ENCODE results near the gene ZNF154. TPM values are rescaled to one million over a fixed set of nuclear protein-coding genes. Genes with fewer than 3 reads are reported as not detected.

Gene ZNF154
- total RNA-seq, 2 experiments from 2014 or later: 3.6 to 3.8 TPM

DNA sequence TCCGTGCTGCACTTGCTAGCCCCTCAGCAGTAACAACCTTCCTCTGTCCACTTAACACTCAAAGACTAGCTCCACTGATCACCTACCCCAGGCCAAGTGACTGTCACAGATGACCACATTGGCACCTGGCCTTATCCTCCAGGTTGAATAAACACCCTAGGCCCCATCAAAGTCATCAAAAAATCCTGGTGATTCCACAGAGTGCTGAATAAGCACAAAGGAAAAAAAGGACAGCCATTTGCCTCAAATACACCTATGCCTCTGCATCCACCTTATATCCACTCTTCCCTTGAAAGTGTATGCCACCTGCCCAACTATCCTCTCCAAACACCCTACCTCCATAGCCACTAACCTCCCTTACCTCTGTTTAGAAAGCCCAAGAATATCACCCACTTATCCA lies 2.7 kb downstream of the ZNF154 start:
- no peak overlapping the region for H3K27ac Mint-ChIP-seq
- peaks cover 54% of the 10 kb centered on the region for H3K9me3 Mint-ChIP-seq
- DNase-seq (no peak), ATAC-seq (no peak)
- TF ChIP-seq, protein P1, sequence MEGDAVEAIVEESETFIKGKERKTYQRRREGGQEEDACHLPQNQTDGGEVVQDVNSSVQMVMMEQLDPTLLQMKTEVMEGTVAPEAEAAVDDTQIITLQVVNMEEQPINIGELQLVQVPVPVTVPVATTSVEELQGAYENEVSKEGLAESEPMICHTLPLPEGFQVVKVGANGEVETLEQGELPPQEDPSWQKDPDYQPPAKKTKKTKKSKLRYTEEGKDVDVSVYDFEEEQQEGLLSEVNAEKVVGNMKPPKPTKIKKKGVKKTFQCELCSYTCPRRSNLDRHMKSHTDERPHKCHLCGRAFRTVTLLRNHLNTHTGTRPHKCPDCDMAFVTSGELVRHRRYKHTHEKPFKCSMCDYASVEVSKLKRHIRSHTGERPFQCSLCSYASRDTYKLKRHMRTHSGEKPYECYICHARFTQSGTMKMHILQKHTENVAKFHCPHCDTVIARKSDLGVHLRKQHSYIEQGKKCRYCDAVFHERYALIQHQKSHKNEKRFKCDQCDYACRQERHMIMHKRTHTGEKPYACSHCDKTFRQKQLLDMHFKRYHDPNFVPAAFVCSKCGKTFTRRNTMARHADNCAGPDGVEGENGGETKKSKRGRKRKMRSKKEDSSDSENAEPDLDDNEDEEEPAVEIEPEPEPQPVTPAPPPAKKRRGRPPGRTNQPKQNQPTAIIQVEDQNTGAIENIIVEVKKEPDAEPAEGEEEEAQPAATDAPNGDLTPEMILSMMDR (IDR thresholded peaks at IDR 0.05): no peak
- ChIA-PET POLR2A (interaction anchor here (0.9 kb wide), 1 partner anchor 24 kb away, joined by 3 read pairs; no protein-coding TSS in a partner anchor), CTCF (no interaction called here)
- H3K4me3 Mint-ChIP-seq: no peak overlapping the region
- peaks cover 38% of the 10 kb centered on the region for H3K4me1 Mint-ChIP-seq (ENCODE audit: low read depth)
- intact Hi-C loops (cut with micrococcal nuclease): no loop called here
- peaks cover 77% of the 10 kb centered on the region for H3K36me3 Mint-ChIP-seq (ENCODE audit: low read depth)
- no peaks in the 10 kb centered on the region for H3K27me3 Mint-ChIP-seq

DNA sequence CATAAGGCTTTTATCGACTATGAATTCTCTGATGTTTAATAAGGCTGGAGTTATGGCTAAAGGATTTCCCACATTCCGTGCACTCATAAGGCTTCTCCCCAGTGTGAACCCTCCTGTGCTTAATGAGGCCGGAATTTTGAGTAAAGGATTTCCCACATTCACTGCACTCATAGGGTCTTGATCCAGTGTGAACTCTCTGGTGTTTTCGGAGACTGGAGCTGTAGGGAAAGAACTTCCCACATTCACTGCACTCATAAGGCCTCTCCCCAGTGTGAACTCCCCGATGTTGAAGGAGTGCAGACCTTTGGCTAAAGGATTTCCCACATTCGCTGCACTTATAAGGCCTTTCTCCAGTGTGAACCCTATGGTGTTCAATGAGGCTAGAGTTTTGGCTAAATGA lies 7.4 kb downstream of the ZNF154 start:
- POLR2A ChIA-PET: no interaction called here
- Mint-ChIP-seq H3K27me3 (no peaks in the 10 kb centered on the region), H3K9me3 (peaks cover 65% of the 10 kb centered on the region), H3K36me3 (ENCODE audit: low read depth) (peaks cover 92% of the 10 kb centered on the region), H3K4me3 (no peak overlapping the region), H3K4me1 (ENCODE audit: low read depth) (peaks cover 16% of the 10 kb centered on the region), H3K27ac (no peak overlapping the region)
- TF ChIP-seq, protein P1 (IDR thresholded peaks at IDR 0.05): no peak
- no peak for ATAC-seq
- intact Hi-C loops (cut with micrococcal nuclease): no loop called here
- no peak for DNase-seq
- CTCF ChIA-PET: no interaction called here

DNA sequence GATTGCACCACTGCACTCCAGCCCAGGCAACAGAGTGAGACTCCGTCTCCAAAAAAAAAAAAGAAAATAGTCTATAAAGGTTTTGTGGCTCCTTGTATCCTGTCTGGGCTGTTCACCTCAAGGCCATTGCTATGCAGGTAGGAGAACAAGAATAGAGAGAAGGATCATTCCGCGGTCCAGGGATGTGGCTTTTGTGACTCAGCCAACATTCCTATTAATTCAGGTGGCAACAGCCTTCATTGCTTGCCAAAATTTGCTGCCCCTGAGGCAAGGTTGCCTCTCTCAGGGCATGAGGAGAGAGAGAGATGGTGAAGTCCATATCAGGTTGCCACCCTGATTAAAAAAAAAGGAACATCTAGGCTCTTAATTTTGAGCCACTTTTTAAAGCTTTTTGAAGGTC lies 19.3 kb downstream of the ZNF154 start:
- Mint-ChIP-seq H3K36me3 (ENCODE audit: low read depth) (peaks cover 85% of the 10 kb centered on the region), H3K27me3 (no peaks in the 10 kb centered on the region), H3K27ac (no peak overlapping the region), H3K9me3 (peaks cover 65% of the 10 kb centered on the region), H3K4me1 (ENCODE audit: low read depth) (peaks cover 3% of the 10 kb centered on the region), H3K4me3 (no peak overlapping the region)
- ChIA-PET CTCF (no interaction called here), POLR2A (interaction anchor here (2.2 kb wide), 1 partner anchor 106 kb away, joined by 7 read pairs; the partner anchor contains the start of gene ZIK1)
- DNase-seq: no peak
- ATAC-seq: no peak
- intact Hi-C loops (cut with micrococcal nuclease): no loop called here
- TF ChIP-seq, protein P1 (IDR thresholded peaks at IDR 0.05): no peak

DNA sequence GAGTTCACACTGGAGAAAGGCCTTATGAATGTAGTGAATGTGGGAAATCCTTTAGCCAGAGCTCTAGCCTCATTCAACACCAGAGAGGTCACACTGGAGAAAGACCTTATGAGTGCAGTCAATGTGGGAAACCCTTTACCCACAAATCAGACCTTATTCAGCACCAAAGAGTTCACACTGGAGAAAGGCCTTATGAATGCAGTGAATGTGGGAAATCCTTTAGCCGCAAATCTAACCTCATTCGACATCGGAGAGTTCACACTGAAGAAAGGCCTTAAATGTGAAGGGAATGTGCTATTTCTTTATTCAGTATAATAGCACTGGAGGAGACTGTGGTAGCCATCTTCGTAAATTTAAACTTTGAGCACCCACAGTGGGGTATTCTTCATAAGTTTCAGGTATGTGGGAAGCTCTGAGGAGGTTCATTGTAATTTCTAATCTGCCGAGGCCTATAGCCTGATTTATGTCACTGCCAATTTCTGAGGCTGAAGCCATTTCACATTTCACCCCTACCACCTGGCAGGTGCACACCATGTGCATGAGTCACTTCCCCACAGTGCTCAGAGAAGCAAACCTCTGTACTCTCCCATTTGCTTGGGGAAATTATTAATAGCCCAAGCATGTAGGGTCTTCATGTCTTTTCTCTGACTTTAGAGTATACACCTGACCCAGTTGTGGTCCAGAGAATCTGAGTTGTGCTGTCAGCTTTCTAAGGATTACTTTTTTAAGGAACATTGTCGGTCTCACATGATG lies 20.8 kb downstream of the ZNF154 start:
- ATAC-seq (no peak), DNase-seq (no peak)
- CTCF ChIA-PET: no interaction called here
- no peak overlapping the region for H3K4me3 Mint-ChIP-seq
- intact Hi-C loops (cut with micrococcal nuclease): no loop called here
- no peaks in the 10 kb centered on the region for H3K27me3 Mint-ChIP-seq
- peaks cover 70% of the 10 kb centered on the region for H3K9me3 Mint-ChIP-seq
- POLR2A ChIA-PET: interaction anchor here (2.2 kb wide), 1 partner anchor 104 kb away, joined by 7 read pairs; the partner anchor contains the start of gene ZIK1
- H3K36me3 Mint-ChIP-seq (ENCODE audit: low read depth): peaks cover 88% of the 10 kb centered on the region
- H3K4me1 Mint-ChIP-seq (ENCODE audit: low read depth): peaks cover 18% of the 10 kb centered on the region
- TF ChIP-seq, protein P1 (IDR thresholded peaks at IDR 0.05): no peak
- no peak overlapping the region for H3K27ac Mint-ChIP-seq

DNA sequence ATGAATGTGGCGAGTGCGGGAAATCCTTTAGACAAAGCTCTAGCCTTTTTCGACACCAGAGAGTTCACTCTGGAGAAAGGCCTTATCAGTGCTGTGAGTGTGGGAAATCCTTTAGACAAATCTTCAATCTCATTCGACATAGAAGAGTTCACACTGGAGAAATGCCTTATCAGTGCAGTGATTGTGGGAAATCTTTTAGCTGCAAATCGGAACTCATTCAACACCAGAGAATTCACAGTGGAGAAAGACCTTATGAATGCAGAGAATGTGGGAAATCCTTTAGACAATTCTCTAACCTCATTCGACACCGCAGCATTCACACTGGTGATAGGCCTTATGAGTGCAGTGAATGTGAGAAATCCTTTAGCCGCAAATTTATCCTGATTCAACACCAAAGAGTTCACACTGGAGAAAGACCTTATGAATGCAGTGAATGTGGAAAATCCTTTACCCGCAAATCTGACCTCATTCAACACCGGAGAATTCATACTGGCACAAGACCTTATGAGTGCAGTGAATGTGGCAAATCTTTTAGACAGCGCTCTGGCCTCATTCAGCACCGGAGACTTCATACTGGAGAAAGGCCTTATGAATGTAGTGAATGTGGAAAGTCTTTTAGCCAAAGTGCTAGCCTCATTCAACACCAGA lies 21.5 kb downstream of the ZNF154 start:
- H3K4me3 Mint-ChIP-seq: no peak overlapping the region
- ATAC-seq: no peak
- POLR2A ChIA-PET: interaction anchor here (2.2 kb wide), 1 partner anchor 104 kb away, joined by 7 read pairs; the partner anchor contains the start of gene ZIK1
- H3K36me3 Mint-ChIP-seq (ENCODE audit: low read depth): peaks cover 89% of the 10 kb centered on the region
- H3K27ac Mint-ChIP-seq: no peak overlapping the region
- TF ChIP-seq, protein P1 (IDR thresholded peaks at IDR 0.05): no peak
- peaks cover 71% of the 10 kb centered on the region for H3K9me3 Mint-ChIP-seq
- CTCF ChIA-PET: no interaction called here
- no peak for DNase-seq
- H3K27me3 Mint-ChIP-seq: no peaks in the 10 kb centered on the region
- intact Hi-C loops (cut with micrococcal nuclease): no loop called here
- H3K4me1 Mint-ChIP-seq (ENCODE audit: low read depth): peaks cover 25% of the 10 kb centered on the region

Measured in activated CD8-positive, alpha-beta T cell treated with anti-CD3 and anti-CD28 coated beads for 36 hours (primary cell).